Transverse colon (tissue), 4 donors: ENCODE results near the gene KDM1B. TPM values are rescaled to one million over a fixed set of nuclear protein-coding genes. Genes with fewer than 3 reads are reported as not detected.

Source experiments
- DNase-seq: peaks from one replicate; pipeline ENCODE4 v3.0.0-alpha.2; 2019
- H3K27ac ChIP-seq, 4 donors: fragments of 200-600 bp; sonication (generic); 2 replicates each; pipeline ENCODE4 v1.5.1; 2016 to 2018; ENCODE audit warnings: inconsistent platforms in 4 of 4
- H3K27me3 ChIP-seq: fragments of 200-600 bp; sonication (generic); 2 replicates; pipeline ENCODE4 v1.5.1; 2017; ENCODE audit warnings: inconsistent platforms
- H3K36me3 ChIP-seq, 4 donors: fragments of 200-600 bp; sonication (generic); 2 replicates each; pipeline ENCODE4 v1.5.1; 2017 to 2019; ENCODE audit warnings: inconsistent platforms in 4 of 4
- H3K4me1 ChIP-seq, 4 donors: fragments of 200-600 bp; sonication (generic); 2 replicates each; pipeline ENCODE4 v1.5.1; 2017 to 2020; ENCODE audit warnings: inconsistent platforms in 4 of 4
- H3K4me3 ChIP-seq, 4 donors: fragments of 200-600 bp; sonication (generic); 1 replicate in 1 of 4; 2 replicates in 3 of 4; pipeline versions ENCODE4 v1.5.1 to v1.6.1; 2017 to 2019; ENCODE audit warnings: inconsistent platforms in 4 of 4
- H3K9me3 ChIP-seq, 2 donors: fragments of 200-600 bp; sonication (generic); 2 replicates each; pipeline ENCODE4 v1.5.1; 2017 to 2019; ENCODE audit warnings: inconsistent platforms in 2 of 2
- EP300 ChIP-seq: sonication (generic); formaldehyde crosslinking; IDR thresholded peaks from one replicate; pipeline ENCODE4 v1.6.1; 2017; ENCODE audit warnings: antibody characterized with exemption, low read depth
- POLR2A ChIP-seq: fragments of 450-650 bp; IDR thresholded peaks from one replicate; pipeline ENCODE4 v1.6.1; 2016; ENCODE audit warnings: antibody characterized with exemption, mild to moderate bottlenecking, moderate library complexity
- POLR2AphosphoS5 ChIP-seq, 3 donors: sonication (generic); formaldehyde crosslinking; IDR thresholded peaks; one replicate each; pipeline ENCODE4 v1.6.1; 2016; ENCODE audit warnings: antibody characterized with exemption in 3 of 3
- WGBS, 2 donors: methylation state at CpG; one replicate each; pipeline ENCODE4 v1.1.5; 2018; ENCODE audit warnings: low coverage in 1 of 2; 5-methylcytosine and 5-hydroxymethylcytosine counted together
- in situ Hi-C, 4 donors: fragments of 200-750 bp; cut with MboI; loops; one replicate each; pipeline versions ENCODE4 v1.15.0 to v1.15.1; 2017; ENCODE audit warnings: low sequenced_read_pairs in 3 of 4, low pct_ligation_motif_present in 1 of 4, low pct_unique_long_range_greater_than_20kb in 1 of 4
- intact Hi-C: fragments of 100-400 bp; cut with DNase I; formaldehyde crosslinking; loops from one replicate; pipeline ENCODE4 v1.15.1; 2023; ENCODE audit warnings: low total_unique reads
- total RNA-seq, 4 donors: library from RNA; depleted of rRNA; stranded (reverse); fragments of >200 nt; gene quantifications; one replicate each; pipeline ENCODE4 v1.1.0, GENCODE V29; 2016
- TF ChIP-seq, protein P1 (sequence below), 5 experiments: fragments of 200-600 bp in 3 of 5; fragments of 450-650 bp in 2 of 5; sonication (generic) in 3 of 5; IDR thresholded peaks; 1 replicate in 2 of 5; 2 replicates in 3 of 5; pipeline ENCODE4 v1.5.1; 2016 to 2017; ENCODE audit warnings: antibody characterized with exemption in 5 of 5, inconsistent platforms in 3 of 5, mild to moderate bottlenecking in 2 of 5, moderate library complexity in 1 of 5

Gene KDM1B
- total RNA-seq, 4 donors from 2014 or later: 18.9 to 70.7 (median 40.0) TPM

DNA sequence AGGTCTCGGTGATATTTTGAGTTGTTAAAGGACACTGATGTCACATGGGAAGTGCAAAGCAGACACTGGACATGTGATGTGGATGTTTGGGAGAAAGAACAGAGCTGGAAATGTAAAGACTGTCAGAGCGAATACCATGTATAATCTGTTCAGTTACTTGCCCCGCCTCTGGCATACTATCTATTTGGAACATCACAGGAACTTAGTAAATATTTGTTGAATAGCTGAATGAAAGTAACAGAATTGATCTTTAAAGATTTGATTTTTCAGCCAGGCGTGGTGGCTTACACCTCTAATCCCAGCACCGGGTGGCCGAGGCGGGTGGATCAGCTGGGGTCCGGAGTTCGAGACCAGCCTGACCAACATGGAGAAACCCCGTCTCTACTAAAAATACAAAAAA lies 19.0 kb upstream of the KDM1B start:
- peaks cover 0 to 15% (median 2%) of the 10 kb centered on the region in 4 donors for H3K4me1 ChIP-seq
- H3K4me3 ChIP-seq: no peak overlapping the region
- intact Hi-C loops: no loop called here
- H3K27ac ChIP-seq: no peak overlapping the region
- in situ Hi-C loops: loop anchor here in 2 of 4 donors (25.0 kb wide), 2 partner anchors 549 to 974 kb away; no protein-coding TSS in a partner anchor
- peaks cover 0 to 25% (median 4%) of the 10 kb centered on the region in 4 donors for H3K36me3 ChIP-seq
- WGBS, 2 donors: 93 to 97% methylated on average over 10 of the region's 10 CpGs
- no peaks in the 10 kb centered on the region for H3K27me3 ChIP-seq
- no peaks in the 10 kb centered on the region for H3K9me3 ChIP-seq
- TF ChIP-seq POLR2AphosphoS5 (IDR thresholded peaks at IDR 0.05) (no peak), POLR2A (no peak), EP300 (no peak)
- TF ChIP-seq, protein P1, sequence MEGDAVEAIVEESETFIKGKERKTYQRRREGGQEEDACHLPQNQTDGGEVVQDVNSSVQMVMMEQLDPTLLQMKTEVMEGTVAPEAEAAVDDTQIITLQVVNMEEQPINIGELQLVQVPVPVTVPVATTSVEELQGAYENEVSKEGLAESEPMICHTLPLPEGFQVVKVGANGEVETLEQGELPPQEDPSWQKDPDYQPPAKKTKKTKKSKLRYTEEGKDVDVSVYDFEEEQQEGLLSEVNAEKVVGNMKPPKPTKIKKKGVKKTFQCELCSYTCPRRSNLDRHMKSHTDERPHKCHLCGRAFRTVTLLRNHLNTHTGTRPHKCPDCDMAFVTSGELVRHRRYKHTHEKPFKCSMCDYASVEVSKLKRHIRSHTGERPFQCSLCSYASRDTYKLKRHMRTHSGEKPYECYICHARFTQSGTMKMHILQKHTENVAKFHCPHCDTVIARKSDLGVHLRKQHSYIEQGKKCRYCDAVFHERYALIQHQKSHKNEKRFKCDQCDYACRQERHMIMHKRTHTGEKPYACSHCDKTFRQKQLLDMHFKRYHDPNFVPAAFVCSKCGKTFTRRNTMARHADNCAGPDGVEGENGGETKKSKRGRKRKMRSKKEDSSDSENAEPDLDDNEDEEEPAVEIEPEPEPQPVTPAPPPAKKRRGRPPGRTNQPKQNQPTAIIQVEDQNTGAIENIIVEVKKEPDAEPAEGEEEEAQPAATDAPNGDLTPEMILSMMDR (IDR thresholded peaks at IDR 0.05): no peak
- no peak for DNase-seq

DNA sequence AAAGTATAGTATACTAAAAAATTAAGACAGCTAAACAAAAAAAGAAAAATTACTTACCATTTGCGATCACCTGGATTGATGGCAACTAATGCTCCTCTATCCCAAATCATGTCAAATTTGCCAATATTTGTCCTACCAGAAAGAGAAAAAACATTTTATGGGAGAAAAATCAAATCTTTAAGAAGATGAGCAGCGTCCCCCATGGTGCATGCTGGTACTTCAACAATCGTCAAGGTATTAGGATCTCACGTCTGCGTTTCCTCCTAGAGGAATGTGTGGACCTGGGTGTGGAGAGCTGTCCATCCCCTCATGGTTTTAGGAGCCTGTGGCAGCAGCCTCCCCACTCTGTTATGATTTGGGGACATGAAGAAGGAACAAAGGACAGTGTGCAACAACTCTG lies 16.3 kb upstream of the KDM1B start:
- intact Hi-C loops: no loop called here
- no peak for DNase-seq
- Histone ChIP-seq H3K9me3 (no peaks in the 10 kb centered on the region), H3K27me3 (no peaks in the 10 kb centered on the region), H3K36me3 (peaks cover 0 to 36% (median 4%) of the 10 kb centered on the region in 4 donors), H3K27ac (no peak overlapping the region), H3K4me1 (peaks cover 0 to 20% (median 2%) of the 10 kb centered on the region in 4 donors), H3K4me3 (no peak overlapping the region)
- no peak for TF ChIP-seq EP300
- TF ChIP-seq POLR2A: no peak
- no peak for TF ChIP-seq POLR2AphosphoS5 (IDR thresholded peaks at IDR 0.05)
- TF ChIP-seq, protein P1 (IDR thresholded peaks at IDR 0.05): no peak
- 91 to 95% methylated on average over 5 of the region's 5 CpGs for WGBS, 2 donors
- in situ Hi-C loops: loop anchor here in 2 of 4 donors (25.0 kb wide), 2 partner anchors 552 to 977 kb away; no protein-coding TSS in a partner anchor

DNA sequence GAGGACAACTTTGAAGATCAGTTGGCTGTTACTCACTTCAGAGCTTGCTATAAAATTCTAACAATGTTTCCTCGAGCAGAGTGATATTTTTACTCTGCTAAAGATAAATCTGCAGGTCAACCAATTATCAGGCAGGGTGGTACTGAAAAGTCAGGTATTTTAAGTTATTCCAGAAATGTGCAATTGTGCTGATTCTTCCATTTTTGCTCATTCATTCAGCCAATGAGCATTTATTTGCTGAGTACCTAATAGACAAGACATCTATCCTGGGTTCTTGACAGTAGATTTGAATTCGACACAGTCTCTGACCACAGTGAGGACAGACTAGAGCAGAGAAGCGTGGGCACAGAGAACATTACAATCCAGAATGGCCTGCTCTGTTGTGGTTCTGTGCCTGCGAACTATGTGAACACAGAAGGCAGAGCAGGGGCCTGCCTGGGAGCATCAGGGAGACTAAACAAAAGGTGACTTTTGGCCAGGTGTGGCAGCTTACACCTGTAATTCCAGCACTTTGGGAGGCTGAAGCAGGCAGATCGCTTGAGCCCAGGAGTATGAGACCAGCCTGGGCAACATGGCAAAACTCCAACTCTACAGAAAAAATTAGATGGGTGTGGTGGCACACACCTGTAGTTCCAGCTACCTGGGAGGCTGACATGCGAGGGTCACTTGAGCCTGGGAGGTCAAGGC lies 15.1 kb upstream of the KDM1B start:
- in situ Hi-C loops: loop anchor here in 2 of 4 donors (25.0 kb wide), 2 partner anchors 553 to 978 kb away; no protein-coding TSS in a partner anchor
- intact Hi-C loops: loop anchor here (5.0 kb wide), 1 partner anchor 1798 kb away; no protein-coding TSS in a partner anchor
- Histone ChIP-seq H3K9me3 (no peaks in the 10 kb centered on the region), H3K27me3 (no peaks in the 10 kb centered on the region), H3K4me3 (no peak overlapping the region), H3K4me1 (peaks cover 0 to 20% (median 2%) of the 10 kb centered on the region in 4 donors), H3K27ac (peak overlapping the region; percentile 35 to 62 (median 60)), H3K36me3 (peaks cover 0 to 42% (median 4%) of the 10 kb centered on the region in 4 donors)
- TF ChIP-seq EP300: no peak
- TF ChIP-seq POLR2AphosphoS5 (IDR thresholded peaks at IDR 0.05): no peak
- peak; percentile 55 for DNase-seq
- WGBS, 2 donors: 0 to 70% methylated on average over 1 to 6 of the region's 6 CpGs

- peaks cover 0 to 27% (median 2%) of the 10 kb centered on the region in 4 donors for H3K4me1 ChIP-seq
- 83 to 89% methylated on average over 9 to 13 of the region's 13 CpGs for WGBS, 2 donors
- H3K36me3 ChIP-seq: peaks cover 0 to 42% (median 4%) of the 10 kb centered on the region in 4 donors
- H3K27me3 ChIP-seq: no peaks in the 10 kb centered on the region
- intact Hi-C loops: loop anchor here (5.0 kb wide), 1 partner anchor 1800 kb away; no protein-coding TSS in a partner anchor
- in situ Hi-C loops: loop anchor here in 2 of 4 donors (25.0 kb wide), 2 partner anchors 555 to 980 kb away; no protein-coding TSS in a partner anchor
- DNase-seq: no peak
- no peak overlapping the region for H3K4me3 ChIP-seq
- H3K27ac ChIP-seq: no peak overlapping the region
- TF ChIP-seq POLR2A (no peak), EP300 (no peak), POLR2AphosphoS5 (IDR thresholded peaks at IDR 0.05) (no peak)
- TF ChIP-seq, protein P1 (IDR thresholded peaks at IDR 0.05): no peak
- H3K9me3 ChIP-seq: no peaks in the 10 kb centered on the region
These were observed 13.2 kb upstream of the KDM1B start for GRCh38 chr6:18141805-18142590.
